Ovary (tissue), 9 donors: ENCODE data around the gene ATG2A. TPM values are rescaled to one million over a fixed set of nuclear protein-coding genes. Genes with fewer than 3 reads are reported as not detected.

Experiments
- DNase-seq, 5 donors: peaks; one replicate each; pipeline ENCODE4 v3.0.0-alpha.2; 2019 to 2020
- H3K27ac ChIP-seq, 2 donors: fragments of 200-600 bp; one replicate each; pipeline versions ENCODE4 v1.5.1 to v1.8.0; 2019 to 2022
- H3K27me3 ChIP-seq: fragments of 200-600 bp; one replicate; pipeline ENCODE4 v1.8.0; 2022
- H3K36me3 ChIP-seq: fragments of 200-600 bp; sonication (generic); one replicate; pipeline ENCODE4 v1.5.1; 2019
- H3K4me1 ChIP-seq: one replicate; pipeline ENCODE4 v1.8.1; 2013; ENCODE audit warnings: mild to moderate bottlenecking, moderate library complexity; ENCODE audit not compliant: insufficient read depth
- H3K4me3 ChIP-seq: fragments of 200-600 bp; sonication (generic); one replicate; pipeline ENCODE4 v1.5.1; 2017
- H3K9me3 ChIP-seq, 2 donors: fragments of 200-600 bp in 1 of 2; sonication (generic) in 1 of 2; one replicate each; pipeline versions ENCODE4 v1.5.1 to v1.8.1; 2013 to 2019; ENCODE audit warnings: mild to moderate bottlenecking in 1 of 2, moderate library complexity in 1 of 2
- CTCF ChIP-seq, 3 donors: fragments of 450-650 bp in 2 of 3; fragments of 200-600 bp in 1 of 3; IDR thresholded peaks; one replicate each; pipeline versions ENCODE4 v1.5.1 to v1.8.0; 2016 to 2022; ENCODE audit warnings: antibody characterized with exemption in 3 of 3, mild to moderate bottlenecking in 1 of 3
- EP300 ChIP-seq: sonication (generic); formaldehyde crosslinking; IDR thresholded peaks from one replicate; pipeline ENCODE4 v1.6.1; 2017; ENCODE audit warnings: antibody characterized with exemption
- POLR2A ChIP-seq: fragments of 450-650 bp; IDR thresholded peaks from one replicate; pipeline ENCODE4 v1.6.1; 2017; ENCODE audit warnings: antibody characterized with exemption, mild to moderate bottlenecking, moderate library complexity
- WGBS, 3 donors: extraction: QIAGEN DNeasy Blood & Tissue Kit in 1 of 3; methylation state at CpG; one replicate each; pipeline versions ENCODE4 v1.1.5 to v1.1.7; 2013 to 2017; 5-methylcytosine and 5-hydroxymethylcytosine counted together
- intact Hi-C, 4 donors: fragments of 100-400 bp; cut with DNase I; formaldehyde crosslinking; loops; one replicate each; pipeline versions ENCODE4 v1.11.0 to v1.15.1; 2022 to 2023
- polyA plus RNA-seq, 2 donors: library from polyadenylated mRNA; stranded (reverse); fragments of 200-250 nt in 1 of 2; fragments of 350-450 nt in 1 of 2; fragmentation: Illumina TruSeq in 1 of 2; extraction: RNeasy Lipid Tissue Mini Kit (QIAGEN cat#74804) in 1 of 2; gene quantifications; one replicate each; pipeline ENCODE4 v1.2.3, GENCODE V29; 2013 to 2014
- total RNA-seq, 7 donors: library from RNA; depleted of rRNA in 2 of 7; stranded (reverse); fragments of >200 nt in 2 of 7; fragmentation: NEBNext Ultra II Directional in 3 of 7; extraction: Animal tissue kit (Norgen Biotek cat#: 25700) in 3 of 7; gene quantifications; one replicate each; pipeline versions ENCODE4 v1.1.0 to v1.2.4, GENCODE V29; 2016 to 2023
- donor health status: DM: no; HTN: no; CAD: no; lungs with moderate emphysema.
- donor health status: DM: no; HTN: no; CAD: no.
- donor health status: Bipolar disorder and iron deficiency.
- donor health status: DM: yes; HTN: yes; CAD: no.
- donor health status: DM: no; HTN: no; CAD: no.
- donor health status: DM: yes; HTN: yes; CAD: no.

Gene ATG2A
- total and polyA plus RNA-seq, 9 donors, result 2.2 to 40.1 (median 27.8) TPM

GRCh38 chr11:64929625-64930024 lies 12.6 kb upstream of the ATG2A start:
- Histone ChIP-seq H3K27ac (no peak overlapping the region), H3K4me3 (no peak overlapping the region), H3K9me3 (no peaks in the 10 kb centered on the region), H3K4me1 (no peaks in the 10 kb centered on the region), H3K36me3 (no peaks in the 10 kb centered on the region), H3K27me3 (no peaks in the 10 kb centered on the region)
- 92 to 94% (median 92%) methylated on average over 7 of the region's 7 CpGs for WGBS, 3 donors
- intact Hi-C loops, result loop anchor here in 1 of 4 donors (10.0 kb wide), 1 partner anchor 55 kb away; no protein-coding TSS in a partner anchor
- TF ChIP-seq POLR2A, result no peak
- TF ChIP-seq CTCF (IDR thresholded peaks at IDR 0.05), result no peak
- no peak for TF ChIP-seq EP300
- no peak for DNase-seq

- Histone ChIP-seq H3K27me3 (no peaks in the 10 kb centered on the region), H3K36me3 (no peaks in the 10 kb centered on the region), H3K4me1 (no peaks in the 10 kb centered on the region), H3K4me3 (no peak overlapping the region), H3K9me3 (no peaks in the 10 kb centered on the region), H3K27ac (no peak overlapping the region)
- DNase-seq, result no peak
- intact Hi-C loops, result no loop called here
- 97 to 98% (median 97%) methylated on average over 2 of the region's 2 CpGs for WGBS, 3 donors
- TF ChIP-seq POLR2A, result no peak
These were observed 11.9 kb upstream of the ATG2A start for GRCh38 chr11:64928957-64929356.

GRCh38 chr11:64926689-64927088 lies 9.7 kb upstream of the ATG2A start:
- WGBS, 3 donors, result 84 to 87% (median 86%) methylated on average over 22 of the region's 22 CpGs
- H3K27ac ChIP-seq, result no peak overlapping the region
- TF ChIP-seq EP300, result no peak
- TF ChIP-seq POLR2A, result no peak
- TF ChIP-seq CTCF (IDR thresholded peaks at IDR 0.05), result no peak
- H3K4me3 ChIP-seq, result no peak overlapping the region
- no peaks in the 10 kb centered on the region for H3K9me3 ChIP-seq
- DNase-seq, result peak in 2 of 5 donors; percentile 35 to 43
- no peaks in the 10 kb centered on the region for H3K36me3 ChIP-seq
- H3K4me1 ChIP-seq, result no peaks in the 10 kb centered on the region
- intact Hi-C loops, result no loop called here
- H3K27me3 ChIP-seq, result no peaks in the 10 kb centered on the region

- intact Hi-C loops, result no loop called here
- DNase-seq, result peak in 3 of 5 donors; percentile 52 to 55 (median 53)
- H3K27ac ChIP-seq, result no peak overlapping the region
These were observed 8.8 kb upstream of the ATG2A start for GRCh38 chr11:64925536-64926436.

More at GRCh38 chr11:64925536-64926436, 8.8 kb upstream of the ATG2A start:
- H3K4me3 ChIP-seq, result peak overlapping the region; percentile 98
- no peak for TF ChIP-seq EP300
- no peak for TF ChIP-seq POLR2A
- no peak for TF ChIP-seq CTCF (IDR thresholded peaks at IDR 0.05)
- no peaks in the 10 kb centered on the region for H3K9me3 ChIP-seq
- H3K27me3 ChIP-seq, result no peaks in the 10 kb centered on the region
- 52 to 57% (median 52%) methylated on average over 23 to 24 of the region's 24 CpGs for WGBS, 3 donors
- no peaks in the 10 kb centered on the region for H3K36me3 ChIP-seq
- H3K4me1 ChIP-seq, result no peaks in the 10 kb centered on the region
